ENCODE measurements around the gene SNX2. TPM values are rescaled to one million over a fixed set of nuclear protein-coding genes. Genes with fewer than 3 reads are reported as not detected.
A peak's percentile ranks its signal among the peaks of the same experiment; 100 is the strongest.
"Not testable (repeated sequence)": the region's sequence is repeated elsewhere in the genome, so short reads cannot be mapped to it uniquely, and the experiment has no call there.

The SNX2 gene
- total RNA-seq, 2 experiments from 2014 or later = 47.3 to 48.0 TPM

GRCh38 chr5:122755783-122756182 lies 19.1 kb upstream of the SNX2 start:
- intact Hi-C loops (cut with micrococcal nuclease) = loop anchor here (1.0 to 5.0 kb wide), 2 partner anchors 19 to 53 kb away; no protein-coding TSS in a partner anchor
- Mint-ChIP-seq H3K4me3 (no peak overlapping the region), H3K9me3 (no peaks in the 10 kb centered on the region), H3K27ac (no peak overlapping the region), H3K27me3 (ENCODE audit: low read depth) (peaks cover 3% of the 10 kb centered on the region), H3K4me1 (ENCODE audit: low read depth) (peaks cover 7% of the 10 kb centered on the region), H3K36me3 (ENCODE audit: low read depth) (no peaks in the 10 kb centered on the region)
- CTCF ChIA-PET = no interaction called here
- no peak for DNase-seq

DNA sequence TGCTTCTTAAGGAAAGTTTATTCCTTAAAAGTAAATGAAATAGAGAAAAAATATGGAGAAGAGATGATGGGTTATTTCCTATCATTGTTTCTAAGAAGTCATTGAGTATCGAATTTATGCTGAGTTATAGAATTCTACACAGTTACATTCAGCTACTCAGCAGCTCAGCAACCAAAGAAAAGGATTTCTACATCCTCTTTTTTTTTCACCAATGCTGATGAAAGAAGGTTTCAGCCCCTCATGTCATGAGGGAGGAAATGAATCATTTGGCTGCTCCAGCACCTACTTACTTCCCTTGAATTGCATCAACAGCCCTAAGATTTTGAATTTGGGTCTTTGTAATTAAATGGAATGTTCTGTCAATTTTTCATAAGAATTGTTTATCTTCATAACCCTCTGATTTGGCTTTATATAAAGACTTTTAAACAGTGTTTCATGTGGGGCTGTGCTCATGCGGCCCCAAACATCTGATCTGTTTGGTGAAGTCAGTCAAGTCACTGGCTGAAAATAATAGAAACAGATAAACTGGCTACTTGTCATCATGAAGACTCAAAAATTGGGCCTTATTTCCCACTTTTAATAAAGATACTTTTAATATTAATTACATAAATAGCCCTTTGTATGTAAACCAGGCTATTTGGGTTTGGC lies 18.5 kb upstream of the SNX2 start:
- Mint-ChIP-seq H3K36me3 (ENCODE audit: low read depth) (no peaks in the 10 kb centered on the region), H3K4me3 (no peak overlapping the region), H3K27me3 (ENCODE audit: low read depth) (peaks cover 3% of the 10 kb centered on the region), H3K4me1 (ENCODE audit: low read depth) (peaks cover 7% of the 10 kb centered on the region), H3K27ac (no peak overlapping the region), H3K9me3 (no peaks in the 10 kb centered on the region)
- intact Hi-C loops (cut with micrococcal nuclease) = loop anchor here (1.0 to 5.0 kb wide), 2 partner anchors 18 to 54 kb away; no protein-coding TSS in a partner anchor
- CTCF ChIA-PET = interaction anchor here (0.7 kb wide), 1 partner anchor 32 kb away, joined by 3 read pairs; no protein-coding TSS in a partner anchor
- no peak for DNase-seq

DNA sequence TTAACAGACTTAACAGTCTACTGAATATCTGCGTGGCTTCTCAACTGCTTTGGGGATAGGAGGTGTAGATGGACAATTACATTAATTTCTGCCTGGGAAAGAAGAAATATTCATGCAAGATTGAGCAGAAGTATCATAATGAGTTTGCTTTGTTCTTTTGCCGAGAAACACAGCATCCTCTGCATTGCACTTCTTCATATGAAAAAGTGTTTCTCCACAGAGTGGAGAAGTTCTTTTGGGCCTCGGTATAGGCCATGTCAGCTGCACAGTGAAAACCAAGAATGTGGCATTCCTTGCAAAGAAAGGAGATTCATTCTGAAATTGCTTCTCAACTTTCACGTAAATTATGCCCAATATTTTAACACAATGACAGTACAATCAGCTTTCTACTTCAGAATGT lies 17.6 kb upstream of the SNX2 start:
- Mint-ChIP-seq H3K27ac (no peak overlapping the region), H3K4me1 (ENCODE audit: low read depth) (peaks cover 7% of the 10 kb centered on the region), H3K36me3 (ENCODE audit: low read depth) (no peaks in the 10 kb centered on the region)

GRCh38 chr5:122759241-122760070 lies 15.4 kb upstream of the SNX2 start:
- intact Hi-C loops (cut with micrococcal nuclease) = loop anchor here (5.0 kb wide), 1 partner anchor 57 kb away; no protein-coding TSS in a partner anchor

More for the DNA sequence above, 17.6 kb upstream of the SNX2 start:
- DNase-seq = no peak
- Mint-ChIP-seq H3K4me3 (no peak overlapping the region), H3K27me3 (ENCODE audit: low read depth) (no peaks in the 10 kb centered on the region), H3K9me3 (no peaks in the 10 kb centered on the region)
- intact Hi-C loops (cut with micrococcal nuclease) = loop anchor here (5.0 kb wide), 1 partner anchor 55 kb away; no protein-coding TSS in a partner anchor
- CTCF ChIA-PET = no interaction called here

DNA sequence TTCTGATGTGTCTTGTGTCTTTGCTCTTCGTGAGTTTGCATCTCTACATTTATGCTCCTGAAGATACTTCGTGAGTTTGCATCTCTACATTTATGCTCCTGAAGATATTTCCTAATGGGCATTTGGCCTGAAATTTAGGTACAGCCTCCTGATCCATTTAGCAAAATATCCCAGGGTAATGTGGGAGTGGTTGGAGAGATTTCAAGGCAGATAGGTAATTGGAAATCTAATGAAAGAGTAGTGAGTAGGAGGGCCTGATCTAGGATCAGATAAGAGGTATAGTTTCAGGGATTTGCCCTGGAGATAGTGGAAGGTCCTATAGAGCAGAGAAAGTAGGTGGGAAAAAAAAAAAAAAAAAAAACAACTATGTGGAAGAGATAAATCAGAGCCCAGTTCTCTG lies 14.6 kb upstream of the SNX2 start:
- Mint-ChIP-seq H3K4me1 (ENCODE audit: low read depth) (peaks cover 7% of the 10 kb centered on the region), H3K27ac (no peak overlapping the region), H3K9me3 (no peaks in the 10 kb centered on the region), H3K4me3 (no peak overlapping the region), H3K27me3 (ENCODE audit: low read depth) (no peaks in the 10 kb centered on the region), H3K36me3 (ENCODE audit: low read depth) (no peaks in the 10 kb centered on the region)
- CTCF ChIA-PET = interaction anchor here (0.9 kb wide), 1 partner anchor 9 kb away, joined by 3 read pairs; no protein-coding TSS in a partner anchor
- intact Hi-C loops (cut with micrococcal nuclease) = no loop called here
- DNase-seq = no peak

More at GRCh38 chr5:122759241-122760070, 15.4 kb upstream of the SNX2 start:
- Mint-ChIP-seq H3K27ac (no peak overlapping the region), H3K4me3 (no peak overlapping the region), H3K27me3 (ENCODE audit: low read depth) (no peaks in the 10 kb centered on the region), H3K36me3 (ENCODE audit: low read depth) (no peaks in the 10 kb centered on the region), H3K9me3 (no peaks in the 10 kb centered on the region), H3K4me1 (ENCODE audit: low read depth) (peaks cover 7% of the 10 kb centered on the region)
- CTCF ChIA-PET = no interaction called here
- DNase-seq = no peak

GRCh38 chr5:122761115-122761514 lies 13.8 kb upstream of the SNX2 start:
- Mint-ChIP-seq H3K4me3 (no peak overlapping the region), H3K4me1 (ENCODE audit: low read depth) (peaks cover 1% of the 10 kb centered on the region), H3K27ac (no peak overlapping the region), H3K9me3 (no peaks in the 10 kb centered on the region), H3K36me3 (ENCODE audit: low read depth) (no peaks in the 10 kb centered on the region), H3K27me3 (ENCODE audit: low read depth) (no peaks in the 10 kb centered on the region)
- intact Hi-C loops (cut with micrococcal nuclease) = no loop called here
- DNase-seq = no peak
- CTCF ChIA-PET = interaction anchor here (0.6 to 0.9 kb wide), 2 partner anchors 8 to 599 kb away, joined by 3 read pairs; no protein-coding TSS in a partner anchor

- DNase-seq; intact Hi-C loops (cut with micrococcal nuclease); H3K4me3 Mint-ChIP-seq; H3K27me3 Mint-ChIP-seq (ENCODE audit: low read depth); H3K4me1 Mint-ChIP-seq (ENCODE audit: low read depth); H3K9me3 Mint-ChIP-seq; H3K27ac Mint-ChIP-seq; H3K36me3 Mint-ChIP-seq (ENCODE audit: low read depth): not testable (repeated sequence)
- CTCF ChIA-PET = interaction anchor here (0.7 kb wide), 1 partner anchor 20 kb away, joined by 3 read pairs; no protein-coding TSS in a partner anchor
Measured at GRCh38 chr5:122761896-122762295, 13.0 kb upstream of the SNX2 start.

DNA sequence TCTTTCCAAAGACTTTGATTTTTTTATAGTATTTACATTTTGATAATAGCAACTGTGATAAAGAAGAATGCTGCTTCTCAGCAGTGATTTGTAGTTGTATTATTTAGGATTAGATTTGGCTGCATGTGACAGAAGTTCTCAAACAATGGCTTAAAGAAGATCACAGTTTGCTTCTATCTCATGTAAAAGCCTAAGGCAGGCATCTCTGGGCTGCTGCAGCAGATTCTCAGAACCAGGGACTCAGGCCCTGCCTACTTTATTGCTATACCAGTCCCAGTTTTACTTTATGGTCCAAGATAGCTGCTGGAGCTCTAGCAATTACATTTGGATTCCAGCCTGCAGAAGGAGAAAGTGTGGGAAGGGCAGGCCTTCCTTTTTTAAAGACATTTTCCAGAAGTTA lies 8.8 kb upstream of the SNX2 start:
- no peaks in the 10 kb centered on the region for H3K4me1 Mint-ChIP-seq (ENCODE audit: low read depth)
- H3K27me3 Mint-ChIP-seq (ENCODE audit: low read depth) = no peaks in the 10 kb centered on the region
- no peak overlapping the region for H3K4me3 Mint-ChIP-seq
- no peak for DNase-seq
- CTCF ChIA-PET = no interaction called here
- H3K9me3 Mint-ChIP-seq = no peaks in the 10 kb centered on the region
- no peak overlapping the region for H3K27ac Mint-ChIP-seq
- no peaks in the 10 kb centered on the region for H3K36me3 Mint-ChIP-seq (ENCODE audit: low read depth)
- intact Hi-C loops (cut with micrococcal nuclease) = no loop called here

DNA sequence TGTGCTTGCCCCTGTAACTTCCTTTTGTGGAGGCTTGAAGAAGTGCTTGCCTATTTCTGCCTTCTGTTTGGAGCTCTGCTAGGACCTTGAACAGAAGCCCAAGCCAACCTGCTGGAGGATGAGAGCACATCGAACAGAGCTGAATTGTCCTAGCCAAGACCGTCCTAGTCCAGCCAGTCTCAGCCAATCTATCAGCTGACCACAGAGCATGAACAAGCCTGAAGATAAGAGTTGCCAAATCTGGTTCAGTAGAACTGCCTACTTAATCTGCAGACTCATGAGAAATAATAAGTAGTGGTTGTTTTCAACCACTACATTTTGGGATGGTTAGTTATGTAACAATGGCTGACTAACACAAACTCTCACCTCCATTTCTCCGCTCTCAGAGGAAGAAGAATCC lies 4.4 kb upstream of the SNX2 start:
- DNase-seq = no peak
- intact Hi-C loops (cut with micrococcal nuclease) = no loop called here
- Mint-ChIP-seq H3K4me3 (no peak overlapping the region), H3K27ac (no peak overlapping the region), H3K27me3 (ENCODE audit: low read depth) (no peaks in the 10 kb centered on the region), H3K36me3 (ENCODE audit: low read depth) (no peaks in the 10 kb centered on the region), H3K4me1 (ENCODE audit: low read depth) (no peaks in the 10 kb centered on the region), H3K9me3 (no peaks in the 10 kb centered on the region)
- CTCF ChIA-PET = no interaction called here

GRCh38 chr5:122772446-122772845 lies 2.4 kb upstream of the SNX2 start:
- Mint-ChIP-seq H3K4me1 (ENCODE audit: low read depth) (peaks cover 6% of the 10 kb centered on the region), H3K9me3 (no peaks in the 10 kb centered on the region), H3K27ac (no peak overlapping the region), H3K27me3 (ENCODE audit: low read depth) (no peaks in the 10 kb centered on the region), H3K4me3 (no peak overlapping the region), H3K36me3 (ENCODE audit: low read depth) (no peaks in the 10 kb centered on the region)
- intact Hi-C loops (cut with micrococcal nuclease) = no loop called here
- CTCF ChIA-PET = no interaction called here
- DNase-seq = no peak

DNA sequence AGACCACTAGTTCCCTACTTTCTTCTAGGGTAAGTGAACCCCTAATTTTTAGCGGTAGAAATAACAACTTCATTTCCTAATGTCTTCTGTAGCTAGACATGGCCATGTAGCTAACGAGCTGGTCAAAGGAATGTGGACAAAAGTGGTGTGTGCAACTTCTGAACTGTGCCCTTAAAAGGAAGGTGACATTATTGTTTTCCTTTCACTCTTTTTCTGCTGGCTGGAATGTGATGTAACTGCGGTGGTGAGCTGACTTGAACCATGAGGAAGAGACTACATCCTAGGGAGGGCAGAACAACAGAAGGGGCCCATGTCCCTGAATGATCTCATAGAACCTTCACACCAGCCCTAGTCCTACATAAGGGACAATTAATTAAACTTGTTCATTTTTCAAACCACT lies 1.3 kb upstream of the SNX2 start:
- Mint-ChIP-seq H3K27ac (no peak overlapping the region), H3K4me1 (ENCODE audit: low read depth) (peaks cover 14% of the 10 kb centered on the region), H3K36me3 (ENCODE audit: low read depth) (no peaks in the 10 kb centered on the region), H3K9me3 (no peaks in the 10 kb centered on the region), H3K27me3 (ENCODE audit: low read depth) (no peaks in the 10 kb centered on the region), H3K4me3 (peak overlapping the region; percentile 16)
- intact Hi-C loops (cut with micrococcal nuclease) = loop anchor here (1.0 to 2.0 kb wide), 3 partner anchors 17 to 649 kb away; partner anchors contain the start of genes CEP120 and SNX24
- DNase-seq = no peak
- CTCF ChIA-PET = interaction anchor here (0.8 kb wide), 1 partner anchor 68 kb away, joined by 3 read pairs; no protein-coding TSS in a partner anchor

GRCh38 chr5:122774519-122774860 lies 390 bp upstream of the SNX2 start:
- H3K27me3 Mint-ChIP-seq (ENCODE audit: low read depth) = no peaks in the 10 kb centered on the region
- peaks cover 2% of the 10 kb centered on the region for H3K36me3 Mint-ChIP-seq (ENCODE audit: low read depth)
- no peaks in the 10 kb centered on the region for H3K9me3 Mint-ChIP-seq
- H3K27ac Mint-ChIP-seq = peak overlapping the region; percentile 68
- DNase-seq = no peak
- H3K4me3 Mint-ChIP-seq = peak overlapping the region; percentile 89
- H3K4me1 Mint-ChIP-seq (ENCODE audit: low read depth) = peaks cover 20% of the 10 kb centered on the region
- intact Hi-C loops (cut with micrococcal nuclease) = loop anchor here (1.0 to 2.0 kb wide), 3 partner anchors 18 to 648 kb away; partner anchors contain the start of genes CEP120 and SNX24
- CTCF ChIA-PET = no interaction called here

Data from activated naive CD4-positive, alpha-beta T cell treated with anti-CD3 and anti-CD28 coated beads for 36 hours (primary cell).